Bone marrow (tissue), 2 donors: ENCODE results near the gene MCU.
A peak's percentile ranks its signal among the peaks of the same experiment; 100 is the strongest.

Experiments used
- DNase-seq, 2 donors: peaks; one replicate each; lab custom pipeline; 2025; lab: John Stamatoyannopoulos, UW

The MCU gene

DNA sequence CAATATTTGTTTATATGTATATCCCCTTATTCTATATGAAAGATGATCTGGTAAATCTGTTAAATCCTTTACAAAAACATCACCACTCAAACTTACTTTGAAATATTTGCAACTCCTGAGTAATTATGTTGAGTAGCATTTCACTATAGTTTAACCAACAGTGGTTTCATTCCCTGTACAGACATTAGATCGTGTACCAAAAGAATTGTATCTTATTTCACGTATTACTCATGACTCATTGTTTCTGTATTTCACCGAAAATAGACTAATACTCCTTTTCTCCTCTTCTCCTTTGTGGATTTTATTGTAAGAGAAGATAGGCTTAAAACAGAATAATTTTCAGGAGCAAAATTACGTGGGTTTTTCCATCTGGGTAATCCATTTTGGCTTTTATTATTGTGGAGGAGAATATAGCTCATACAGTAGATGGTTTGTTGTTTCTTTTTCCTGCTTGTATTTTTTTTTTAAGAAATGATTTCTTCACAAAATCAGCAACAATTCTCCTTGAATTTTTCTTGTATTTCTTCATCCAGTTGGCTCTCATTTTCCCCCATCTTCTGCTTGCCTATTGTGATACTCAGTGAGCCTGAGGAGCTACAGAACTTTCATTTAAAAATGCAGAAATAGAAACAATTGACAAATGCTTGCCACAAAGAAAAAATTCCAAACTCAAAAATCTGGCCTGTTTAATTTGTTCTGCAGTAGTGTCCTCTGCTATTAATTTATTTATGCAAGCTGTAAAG is 111.0 kb downstream of the MCU start:
- no peak for DNase-seq

DNA sequence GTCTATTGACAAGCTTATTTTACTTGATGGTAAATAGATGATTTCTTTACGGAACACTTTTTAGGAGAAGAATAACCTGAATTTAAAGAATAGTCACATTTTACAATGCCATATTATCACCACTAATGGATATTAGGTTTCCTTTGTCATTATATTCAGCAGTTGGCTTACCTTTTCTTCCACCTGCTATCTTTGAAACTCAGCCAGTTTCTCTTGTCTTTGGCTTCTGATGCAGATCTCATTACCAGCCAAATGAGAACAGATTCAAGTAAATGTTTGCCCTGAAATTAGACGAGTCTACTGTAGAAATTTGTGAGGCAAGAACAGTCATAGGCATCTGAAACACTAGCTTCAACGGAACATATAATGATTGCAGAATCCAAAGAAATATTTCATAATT is 116.1 kb downstream of the MCU start:
- DNase-seq, result no peak

DNA sequence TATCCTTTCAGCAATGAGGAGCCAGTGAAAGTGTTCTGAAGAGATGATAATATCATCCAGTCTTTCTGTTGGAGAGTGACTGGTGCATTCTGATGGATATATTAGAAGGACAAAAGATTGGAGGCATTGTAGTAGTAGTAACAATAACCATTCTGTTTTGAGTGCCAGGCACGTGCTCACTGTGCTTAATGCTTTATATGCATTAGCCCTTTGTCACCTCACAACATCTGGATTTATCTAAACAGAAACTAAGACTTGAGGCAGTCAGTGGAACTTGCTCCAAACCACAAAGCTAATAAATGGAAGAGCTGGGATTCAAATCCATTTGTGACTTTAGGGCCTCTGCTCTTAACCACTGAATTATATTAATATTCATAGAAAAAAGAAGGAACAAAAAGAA is 117.1 kb downstream of the MCU start:
- no peak for DNase-seq

DNA sequence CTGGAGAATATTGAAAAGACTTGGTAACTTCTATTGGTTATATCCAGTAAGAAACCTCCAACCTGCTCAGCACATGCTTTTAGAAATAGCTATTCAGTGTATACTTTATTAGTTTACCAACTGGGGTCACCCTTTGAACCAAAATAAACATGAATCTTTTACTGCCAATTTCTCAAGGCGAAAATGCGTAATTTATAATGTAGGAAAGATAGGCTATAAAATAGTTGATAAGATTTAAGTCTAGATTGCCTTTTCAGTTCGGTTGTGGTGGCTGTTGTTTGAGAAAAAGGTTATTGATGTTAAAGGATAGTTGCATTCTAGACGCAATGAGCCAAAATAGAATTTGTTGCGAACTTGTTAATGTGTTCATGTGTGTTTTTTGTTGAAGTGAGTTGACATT is 119.0 kb downstream of the MCU start:
- DNase-seq, result no peak

DNA sequence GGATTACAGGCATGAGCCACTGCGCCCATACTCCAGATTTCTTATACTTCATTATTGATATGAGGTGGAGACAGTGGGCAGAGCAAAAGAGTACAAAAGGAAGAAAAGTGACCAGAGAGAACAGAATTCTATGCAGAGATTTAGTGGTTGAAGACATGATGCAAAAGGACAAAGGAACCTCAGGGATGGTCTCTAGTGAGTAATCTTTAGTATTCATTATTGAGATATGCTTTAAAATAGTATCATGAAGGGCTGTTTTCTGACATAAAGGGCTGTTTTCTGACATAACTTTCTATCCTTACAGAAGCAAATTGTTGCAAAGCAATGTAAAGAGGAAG is 120.4 kb downstream of the MCU start:
- no peak for DNase-seq

DNA sequence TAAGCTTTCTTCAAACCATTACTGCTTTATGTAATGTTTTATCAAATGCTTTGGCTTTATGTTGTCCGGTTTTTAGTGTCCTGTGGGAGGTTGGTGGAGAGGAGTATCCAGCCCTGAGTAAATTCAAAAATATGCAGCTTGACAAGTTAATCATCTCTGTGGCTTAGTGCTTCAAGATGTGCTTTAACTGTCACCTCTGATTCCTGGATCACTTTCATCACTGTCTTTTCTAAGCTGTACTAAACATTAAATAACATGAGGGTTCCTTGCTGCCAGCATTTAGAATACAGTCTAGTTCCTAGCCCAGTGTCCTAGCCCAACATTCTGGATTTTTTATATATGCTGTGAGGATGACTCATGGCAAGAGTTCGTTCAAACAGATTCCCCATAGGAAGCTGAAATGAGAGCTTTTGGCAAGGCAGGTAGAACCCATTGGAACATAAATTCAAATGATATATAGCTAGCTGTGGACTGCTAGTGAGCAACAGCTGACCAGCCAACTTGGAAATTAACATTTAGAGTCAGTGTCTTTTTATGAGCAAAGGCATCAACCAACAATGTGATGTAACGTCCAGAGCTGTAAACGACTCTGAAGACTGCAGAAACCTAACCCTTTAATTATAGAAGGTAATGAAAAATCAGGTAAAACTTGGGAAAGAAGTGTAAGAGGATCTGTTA is 120.9 kb downstream of the MCU start:
- DNase-seq, result no peak

DNA sequence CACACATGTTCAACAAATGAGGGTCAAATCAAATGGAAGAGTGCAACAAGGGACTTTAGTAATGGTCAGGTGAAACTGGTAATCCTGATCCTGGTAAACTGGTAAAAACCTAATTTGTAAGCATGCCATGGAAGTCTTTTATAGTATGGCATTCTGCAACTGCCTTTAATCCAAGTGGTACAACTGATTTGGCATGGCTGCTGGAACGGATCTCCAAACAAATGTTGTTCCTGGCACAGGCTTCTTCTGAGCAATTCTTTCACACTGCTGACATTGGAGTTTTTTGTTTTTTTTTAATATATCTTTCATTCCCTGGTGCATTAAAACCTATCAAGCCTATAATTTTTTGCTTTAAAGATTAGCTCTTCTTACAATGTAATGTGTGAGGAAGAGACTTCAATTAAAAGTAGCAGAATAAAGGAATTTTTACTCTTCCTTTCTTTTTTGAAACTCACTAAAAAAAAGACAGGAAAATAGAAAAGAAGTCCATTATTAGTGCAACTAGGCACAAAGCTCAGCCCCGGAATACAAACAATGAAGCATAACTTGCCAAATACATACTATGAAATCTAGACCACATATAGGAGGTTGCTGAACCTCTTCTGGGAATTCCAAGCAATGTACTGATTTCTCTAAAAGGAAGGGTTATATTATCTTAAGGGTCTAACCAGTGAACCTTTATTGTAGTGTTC is 122.3 kb downstream of the MCU start:
- DNase-seq, result no peak

DNA sequence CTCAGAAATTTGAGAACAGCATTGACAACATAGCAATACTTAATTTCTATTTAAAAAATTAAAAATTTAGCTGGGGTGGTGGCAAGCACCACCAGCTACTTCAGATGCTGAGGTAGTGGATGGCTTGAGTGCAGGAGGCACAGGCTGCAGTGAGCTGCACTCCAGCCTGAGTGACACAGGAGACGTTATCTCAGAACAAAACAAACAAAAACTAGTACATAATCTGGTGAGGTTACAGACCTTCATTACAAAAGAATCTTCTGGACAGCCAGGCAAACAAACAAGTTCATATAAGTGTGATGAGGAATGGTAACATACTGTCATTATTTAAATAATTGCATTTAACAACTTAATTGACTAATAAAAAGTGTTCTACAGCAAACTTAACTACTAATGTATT is 124.6 kb downstream of the MCU start:
- no peak for DNase-seq

DNA sequence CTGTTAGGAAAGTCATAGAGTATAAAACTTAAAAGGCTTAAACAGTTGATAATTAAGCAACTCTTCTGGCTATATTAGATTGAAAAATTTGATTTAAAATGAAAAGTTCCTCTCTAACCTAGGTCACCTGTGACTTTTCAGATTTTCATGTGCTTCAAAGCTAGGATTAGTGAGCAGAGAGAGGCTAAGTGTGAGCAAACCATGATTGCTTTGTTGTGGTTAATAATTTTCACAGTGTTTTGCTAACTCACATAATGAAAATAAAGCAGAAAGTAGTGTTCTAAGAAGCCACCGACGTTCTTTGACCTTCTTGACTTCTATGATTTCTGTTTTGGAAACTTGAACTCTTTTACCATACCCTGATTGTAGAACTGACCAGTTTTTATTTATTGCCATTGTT is 126.1 kb downstream of the MCU start:
- no peak for DNase-seq

DNA sequence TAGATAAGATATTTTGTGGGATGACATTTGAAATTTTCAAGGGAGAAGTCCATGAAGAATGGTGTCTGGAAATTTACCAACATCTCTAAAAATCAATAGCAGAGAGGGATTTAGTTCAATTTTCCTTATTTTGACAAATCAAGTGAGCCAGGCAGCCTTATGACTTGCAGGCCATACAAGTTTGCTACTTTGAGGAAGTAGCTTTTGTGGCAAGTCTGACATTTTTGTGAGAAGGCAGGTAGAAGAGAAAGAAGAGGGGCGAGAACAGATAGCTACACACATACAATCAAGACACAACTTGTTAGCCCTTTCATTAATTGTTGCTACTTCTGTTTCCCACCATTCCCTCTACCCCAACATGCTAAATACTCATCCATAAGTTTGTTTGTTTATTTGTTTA is 127.1 kb downstream of the MCU start:
- no peak for DNase-seq

DNA sequence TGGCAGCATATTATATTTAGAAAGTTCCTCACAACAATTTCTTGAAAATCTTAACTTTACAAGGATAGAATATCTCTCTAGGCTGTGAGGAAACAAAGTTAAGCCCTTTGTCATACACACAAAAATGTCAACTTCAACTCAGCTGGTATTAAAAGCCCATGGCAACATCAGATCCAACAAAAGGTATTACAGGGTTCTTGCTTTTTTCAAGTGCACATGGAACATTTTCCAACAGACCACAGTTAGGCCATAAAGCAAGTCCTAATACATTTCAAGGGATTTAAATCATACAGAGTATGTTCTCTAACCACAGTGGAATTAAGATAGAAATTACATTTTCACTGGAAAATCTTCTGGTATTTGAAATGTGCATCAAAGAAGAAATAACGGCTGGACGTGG is 129.7 kb downstream of the MCU start:
- DNase-seq, result no peak

DNA sequence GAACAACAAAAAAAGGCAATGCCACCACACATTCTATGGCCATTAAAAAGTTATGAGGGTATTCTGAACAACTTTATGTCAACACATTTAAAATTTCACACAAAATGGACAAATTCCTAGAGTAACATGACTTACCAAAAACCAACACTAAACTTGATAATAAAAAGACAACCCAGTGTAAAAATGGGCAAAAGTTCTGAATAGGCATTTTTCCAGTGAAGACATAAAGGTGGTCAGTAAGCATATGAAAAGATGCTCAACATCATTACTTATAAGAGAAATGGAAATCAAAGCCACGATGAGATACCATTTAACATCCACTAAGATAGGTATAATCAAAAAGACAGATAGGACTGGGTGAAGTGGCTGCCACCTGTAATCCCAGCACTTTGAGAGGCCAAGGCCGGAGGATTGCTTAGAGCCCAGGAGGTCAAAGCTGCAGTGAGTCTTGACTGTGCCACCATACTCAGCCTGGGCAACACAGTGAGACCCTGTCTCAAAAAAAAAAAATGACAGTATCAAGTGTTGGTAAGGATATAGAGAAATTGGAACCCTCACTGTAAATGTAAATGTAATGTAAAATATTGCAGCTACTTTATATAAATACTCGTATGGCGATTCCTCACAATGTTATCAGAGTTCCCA is 130.5 kb downstream of the MCU start:
- DNase-seq, result no peak

DNA sequence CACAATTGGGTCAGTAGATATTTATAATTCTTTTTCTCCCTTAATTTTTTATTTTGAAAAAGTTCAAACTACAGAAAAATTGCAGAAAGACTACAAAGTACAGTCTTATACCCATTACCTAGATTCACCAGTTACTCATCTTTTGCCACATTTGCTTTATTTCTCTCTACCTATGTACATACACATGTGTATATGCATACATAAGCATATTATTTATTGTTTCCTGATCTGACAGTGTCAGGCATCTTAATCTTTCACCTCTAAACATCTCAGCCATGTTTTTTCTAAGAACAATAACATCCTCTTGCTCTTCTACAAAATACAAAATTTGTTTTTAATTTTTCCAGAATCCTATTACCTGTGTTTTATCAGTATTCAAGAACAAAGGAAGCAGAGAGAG is 133.2 kb downstream of the MCU start:
- no peak for DNase-seq

DNA sequence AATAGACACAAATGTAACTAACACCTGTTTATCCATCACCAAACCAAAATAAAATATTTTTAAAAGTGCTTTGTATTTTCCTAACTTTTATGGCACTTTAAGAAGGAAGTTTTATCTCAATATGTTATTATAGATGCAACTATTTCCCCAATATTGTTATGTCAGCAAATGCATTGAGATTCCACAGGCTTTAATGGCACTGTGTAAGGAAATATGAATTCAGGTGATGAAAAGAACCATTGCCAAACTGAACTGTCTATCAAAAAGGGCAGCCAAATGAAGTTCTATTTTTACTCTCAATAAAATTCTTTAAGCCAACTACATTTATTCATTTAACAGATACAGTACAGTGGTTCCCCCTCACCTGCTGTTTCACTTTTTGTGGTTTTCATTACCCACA is 134.4 kb downstream of the MCU start:
- no peak for DNase-seq

DNA sequence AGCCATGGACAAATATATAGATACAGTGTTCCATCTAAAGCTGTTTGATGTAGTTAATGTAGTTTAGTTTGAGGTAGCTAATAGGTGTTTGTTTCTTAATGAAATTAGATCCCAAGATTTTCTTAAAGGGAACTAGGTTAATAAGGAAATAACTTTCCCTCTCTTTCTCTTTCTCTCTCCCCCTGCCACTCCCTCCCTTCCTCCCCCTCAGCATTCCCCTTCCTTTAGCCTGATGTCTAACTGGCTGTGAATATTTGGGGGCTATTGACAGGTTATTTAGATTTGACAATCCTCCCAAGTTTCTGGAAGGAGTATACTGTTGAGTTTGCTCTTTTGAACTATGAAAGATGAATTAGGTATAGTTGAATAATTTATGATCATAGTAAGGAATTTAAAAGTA is 136.4 kb downstream of the MCU start:
- no peak for DNase-seq

DNA sequence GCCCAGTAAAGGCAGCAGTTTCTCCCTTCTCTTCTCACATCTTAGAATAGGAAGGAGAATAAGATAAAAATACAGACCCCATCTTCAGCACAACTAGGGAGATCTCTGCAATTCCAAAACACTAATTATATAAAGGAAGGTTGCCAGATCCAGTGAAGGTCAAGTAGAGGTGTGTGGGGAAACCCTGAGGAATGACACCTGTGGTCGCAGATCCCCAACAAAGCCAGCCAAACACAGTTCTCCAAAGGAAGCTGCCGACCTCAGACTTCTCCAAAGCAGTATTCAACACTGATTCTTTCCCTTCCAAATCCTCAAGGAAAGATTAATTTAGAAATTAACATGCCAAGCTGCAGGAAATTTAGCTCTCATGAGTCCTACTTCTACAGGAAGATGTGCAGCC is 138.7 kb downstream of the MCU start:
- DNase-seq, result no peak

DNA sequence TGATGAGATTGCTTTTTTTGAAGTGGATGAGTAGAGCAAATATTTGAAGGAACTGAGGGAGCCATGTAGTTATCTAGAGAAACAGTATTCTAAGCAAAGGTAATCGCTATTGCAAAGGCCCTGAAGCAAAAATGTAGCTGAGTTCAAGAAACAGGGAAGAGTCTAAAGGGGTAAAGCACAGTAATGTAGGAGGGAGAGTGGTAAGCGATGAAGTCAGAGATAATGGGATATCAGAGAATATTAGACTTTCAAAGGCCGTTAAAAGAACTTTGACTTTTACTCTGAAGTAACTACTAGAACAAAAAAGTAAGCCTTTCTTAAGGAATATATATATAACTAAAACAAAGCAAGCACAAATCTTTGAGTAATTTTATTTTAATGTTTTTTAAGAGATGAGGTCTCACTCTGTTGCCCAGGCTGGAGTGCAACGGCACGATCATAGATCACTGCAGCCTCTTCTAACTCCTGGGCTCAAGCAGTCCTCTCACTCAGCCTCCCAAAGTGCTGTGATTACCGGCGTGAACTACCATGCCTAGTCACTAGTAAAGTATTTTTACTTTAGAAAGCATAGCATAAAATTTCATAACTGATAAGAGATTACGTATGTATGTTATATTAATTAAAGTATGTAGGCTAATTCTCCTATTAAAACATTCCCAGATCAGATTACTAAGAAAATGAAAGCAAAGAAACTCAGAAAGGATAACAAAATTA is 139.9 kb downstream of the MCU start:
- DNase-seq, result no peak

DNA sequence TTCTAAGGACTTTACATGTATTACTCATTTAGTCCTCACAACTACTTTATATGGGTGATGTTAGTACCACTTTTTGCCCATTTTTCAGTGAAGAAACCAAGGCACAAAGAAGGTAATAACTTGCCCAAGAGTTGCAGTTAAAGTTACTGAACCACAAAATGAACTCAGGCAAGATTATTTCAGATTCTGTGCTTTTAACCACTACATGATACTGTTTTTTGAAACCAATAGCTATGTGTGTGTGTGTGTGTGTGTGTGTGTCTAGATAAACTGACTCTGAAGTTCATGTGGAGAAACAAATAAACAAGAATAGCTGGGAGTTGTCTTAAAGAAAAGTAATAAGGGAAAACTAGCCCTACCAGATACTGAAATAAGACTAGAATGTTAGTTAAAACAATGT is 140.8 kb downstream of the MCU start:
- DNase-seq, result no peak

DNA sequence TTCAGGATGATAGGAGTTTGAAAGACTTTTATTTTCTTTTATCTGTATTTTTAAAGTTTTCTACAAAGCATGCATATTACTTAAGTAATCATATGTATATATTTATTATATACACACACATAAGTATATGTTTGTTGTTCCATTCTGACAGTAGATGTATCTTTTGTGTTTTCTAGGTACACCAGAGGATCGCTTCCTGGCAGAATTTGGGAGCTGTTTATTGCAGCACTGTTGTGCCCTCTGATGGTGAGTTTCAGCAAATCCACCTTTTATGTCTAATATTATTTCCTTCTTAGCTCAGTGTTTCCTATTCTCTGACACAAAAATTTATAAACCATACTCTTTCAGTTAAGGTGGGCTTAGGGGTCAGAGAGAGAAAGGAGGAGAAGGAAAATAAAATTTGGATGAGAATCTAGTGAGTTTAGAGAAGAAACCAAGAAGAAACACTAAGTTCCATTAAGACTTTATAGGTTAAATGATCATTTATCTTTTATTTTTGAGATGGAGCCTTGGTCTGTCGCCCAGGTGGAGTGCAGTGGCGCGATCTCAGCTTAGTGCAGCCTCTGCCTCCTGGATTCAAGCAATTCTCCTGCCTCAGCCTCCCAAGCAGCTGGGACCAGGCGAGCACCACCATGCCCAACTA is 142.4 kb downstream of the MCU start:
- DNase-seq, result peak in 1 of 2 donors; percentile 56

DNA sequence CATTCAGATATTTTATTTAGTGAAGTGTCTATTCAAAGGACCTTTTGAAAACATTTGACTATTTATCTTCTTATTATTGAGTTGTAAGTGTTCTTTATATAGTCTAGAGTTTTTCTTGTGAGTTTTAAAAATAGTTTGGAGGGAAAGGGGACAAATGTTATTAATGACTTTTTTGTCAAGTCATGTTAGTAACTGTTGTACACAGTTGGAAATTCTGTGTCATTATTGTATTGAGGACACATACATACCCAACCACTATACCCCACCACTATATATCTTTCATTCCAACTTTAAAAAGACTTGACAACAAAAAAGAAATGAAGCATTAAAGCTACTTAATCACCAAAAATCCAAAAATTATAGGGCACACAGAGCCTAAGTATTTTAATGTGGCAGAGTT is 148.4 kb downstream of the MCU start:
- no peak for DNase-seq

DNA sequence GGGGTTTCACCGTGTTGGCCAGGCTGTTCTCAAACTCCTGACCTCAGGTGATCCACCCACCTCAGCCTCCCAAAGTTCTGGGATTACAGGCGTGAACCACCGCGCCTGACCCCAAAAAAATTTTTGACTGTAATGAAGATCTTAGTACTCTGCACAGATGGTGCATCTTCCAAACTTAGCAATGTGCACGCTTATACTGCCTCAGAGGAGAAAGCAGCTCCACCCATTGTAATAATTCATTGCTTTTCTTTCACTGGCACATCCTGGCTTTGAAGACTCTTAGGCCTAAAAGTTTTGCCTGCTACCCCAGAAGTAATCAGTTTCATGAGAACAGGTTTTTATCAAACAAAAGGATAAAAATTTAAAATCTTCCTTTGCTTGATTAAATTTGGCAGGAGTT is 149.5 kb downstream of the MCU start:
- DNase-seq, result no peak

DNA sequence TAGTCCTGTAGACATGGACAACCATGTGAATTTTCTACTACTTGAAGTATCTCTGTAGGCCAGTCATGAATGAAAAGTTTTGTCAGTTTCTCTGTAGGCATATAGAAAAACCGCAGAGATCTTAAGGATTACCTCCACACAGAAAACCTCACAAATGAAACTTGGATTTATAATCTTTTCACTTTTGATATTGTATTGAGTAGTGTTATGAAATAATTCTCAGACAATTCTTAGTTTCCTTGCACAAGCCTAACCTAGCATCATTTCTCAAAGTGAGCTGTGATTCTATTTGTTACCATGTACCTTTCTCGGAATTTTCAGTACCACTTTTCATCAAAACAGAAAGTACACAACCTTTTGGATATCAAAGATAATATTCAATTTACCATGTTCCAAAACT is 150.2 kb downstream of the MCU start:
- no peak for DNase-seq
